Measurements from ENCODE around the gene EGFR.

DNA sequence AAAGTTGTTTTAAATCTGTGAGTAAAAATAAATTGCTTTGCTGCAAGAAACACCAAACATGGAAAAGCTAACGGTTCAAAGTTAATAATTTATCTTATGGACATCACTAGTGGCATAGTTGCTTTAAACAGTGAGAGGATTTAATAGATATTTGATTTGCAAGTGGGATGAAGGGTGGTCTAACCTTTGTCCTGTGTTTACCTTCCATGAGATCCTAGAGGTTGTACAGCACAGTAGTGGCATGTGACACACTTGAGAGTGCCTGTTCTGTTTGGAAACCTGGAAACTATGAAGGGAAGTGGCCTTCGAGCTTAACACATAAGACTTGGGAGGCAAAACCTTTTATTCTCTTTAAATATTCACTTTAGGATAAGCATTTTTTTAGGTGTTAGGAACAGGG lies 16.0 kb downstream of the EGFR start:
- TF ChIP-seq, protein P1, sequence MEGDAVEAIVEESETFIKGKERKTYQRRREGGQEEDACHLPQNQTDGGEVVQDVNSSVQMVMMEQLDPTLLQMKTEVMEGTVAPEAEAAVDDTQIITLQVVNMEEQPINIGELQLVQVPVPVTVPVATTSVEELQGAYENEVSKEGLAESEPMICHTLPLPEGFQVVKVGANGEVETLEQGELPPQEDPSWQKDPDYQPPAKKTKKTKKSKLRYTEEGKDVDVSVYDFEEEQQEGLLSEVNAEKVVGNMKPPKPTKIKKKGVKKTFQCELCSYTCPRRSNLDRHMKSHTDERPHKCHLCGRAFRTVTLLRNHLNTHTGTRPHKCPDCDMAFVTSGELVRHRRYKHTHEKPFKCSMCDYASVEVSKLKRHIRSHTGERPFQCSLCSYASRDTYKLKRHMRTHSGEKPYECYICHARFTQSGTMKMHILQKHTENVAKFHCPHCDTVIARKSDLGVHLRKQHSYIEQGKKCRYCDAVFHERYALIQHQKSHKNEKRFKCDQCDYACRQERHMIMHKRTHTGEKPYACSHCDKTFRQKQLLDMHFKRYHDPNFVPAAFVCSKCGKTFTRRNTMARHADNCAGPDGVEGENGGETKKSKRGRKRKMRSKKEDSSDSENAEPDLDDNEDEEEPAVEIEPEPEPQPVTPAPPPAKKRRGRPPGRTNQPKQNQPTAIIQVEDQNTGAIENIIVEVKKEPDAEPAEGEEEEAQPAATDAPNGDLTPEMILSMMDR (IDR thresholded peaks at IDR 0.05; ENCODE audit: low read depth, low read length, poor library complexity, severe bottlenecking): no peak
- TF ChIP-seq EZH2phosphoT487 (IDR thresholded peaks at IDR 0.05; ENCODE audit: borderline replicate concordance, low read length): no peak
